Mesendoderm (in vitro differentiated cells): Measurements from ENCODE around the gene SORD.

ENCODE experiments used
- DNase-seq: peaks from one replicate; pipeline ENCODE4 v3.0.0; 2013
- H2AK5ac ChIP-seq: 2 replicates; pipeline ENCODE4 v1.6.1; 2013; ENCODE audit warnings: low read length, inconsistent platforms
- H2BK120ac ChIP-seq: 2 replicates; pipeline ENCODE4 v1.6.1; 2013; ENCODE audit warnings: low read depth, mild to moderate bottlenecking, low read length, moderate library complexity, mixed read lengths
- H2BK15ac ChIP-seq: replicated peaks from 2 replicates; pipeline ENCODE4 v1.6.1; 2013; ENCODE audit warnings: low read depth, mild to moderate bottlenecking, moderate library complexity
- H2BK5ac ChIP-seq: 2 replicates; pipeline ENCODE4 v1.6.1; 2013; ENCODE audit warnings: low read length, inconsistent platforms
- H3K18ac ChIP-seq: 2 replicates; pipeline ENCODE4 v1.6.1; 2013; ENCODE audit warnings: mild to moderate bottlenecking, low read length, mixed read lengths
- H3K23ac ChIP-seq: one replicate; pipeline ENCODE4 v1.6.1; 2013; ENCODE audit warnings: low read length
- H3K27ac ChIP-seq: 2 replicates; pipeline ENCODE4 v1.5.1; 2013; ENCODE audit warnings: low read depth, mild to moderate bottlenecking, inconsistent platforms, low read length, moderate library complexity
- H3K27me3 ChIP-seq: 2 replicates; pipeline ENCODE4 v1.6.1; 2013; ENCODE audit warnings: low read length, control low read depth, mild to moderate bottlenecking, inconsistent platforms; ENCODE audit not compliant: insufficient read depth, poor library complexity
- H3K36me3 ChIP-seq: 2 replicates; pipeline ENCODE4 v1.6.1; 2013; ENCODE audit warnings: low read length, inconsistent platforms; ENCODE audit not compliant: control insufficient read depth, insufficient read depth
- H3K4ac ChIP-seq: one replicate; pipeline ENCODE4 v1.6.1; 2013; ENCODE audit warnings: low read depth, mild to moderate bottlenecking, low read length, moderate library complexity
- H3K4me1 ChIP-seq: 2 replicates; pipeline ENCODE4 v1.6.1; 2013; ENCODE audit warnings: low read depth, low read length, inconsistent platforms; ENCODE audit not compliant: control insufficient read depth
- H3K4me2 ChIP-seq: 2 replicates; pipeline ENCODE4 v1.6.1; 2013; ENCODE audit warnings: low read length
- H3K4me3 ChIP-seq: 2 replicates; pipeline ENCODE4 v1.5.1; 2013; ENCODE audit warnings: mild to moderate bottlenecking, low read length
- H3K56ac ChIP-seq: one replicate; pipeline ENCODE4 v1.6.1; 2013; ENCODE audit warnings: low read length
- H3K79me1 ChIP-seq: 2 replicates; pipeline ENCODE4 v1.6.1; 2013; ENCODE audit warnings: low read length, inconsistent platforms
- H3K79me2 ChIP-seq: 2 replicates; pipeline ENCODE4 v1.6.1; 2013; ENCODE audit warnings: mild to moderate bottlenecking, low read length; ENCODE audit not compliant: control insufficient read depth, insufficient read depth
- H3K9ac ChIP-seq: 2 replicates; pipeline ENCODE4 v1.6.1; 2013; ENCODE audit warnings: low read length, inconsistent platforms
- H4K5ac ChIP-seq: one replicate; pipeline ENCODE4 v1.6.1; 2013; ENCODE audit warnings: low read length
- H4K8ac ChIP-seq: one replicate; pipeline ENCODE4 v1.6.1; 2013; ENCODE audit warnings: low read depth, mild to moderate bottlenecking, control low read depth, low read length, moderate library complexity
- WGBS: extraction: QIAGEN DNeasy Blood & Tissue Kit; methylation state at CpG from one replicate; pipeline ENCODE4 v1.1.7; 2013; ENCODE audit warnings: low lambda C conversion rate, missing lambda C conversion rate; ENCODE audit not compliant: insufficient coverage; ENCODE audit errors: extremely low coverage; 5-methylcytosine and 5-hydroxymethylcytosine counted together

SORD gene

GRCh38 chr15:45111390-45112142 is 88.6 kb downstream of the SORD start:
- no CpG with 5 or more reads among the region's 71 CpGs for WGBS
- no peak overlapping the region for H3K27ac ChIP-seq
- H3K56ac ChIP-seq: no peak overlapping the region
- H3K23ac ChIP-seq: no peak overlapping the region
- no peak overlapping the region for H3K4ac ChIP-seq
- H3K4me2 ChIP-seq: no peak overlapping the region
- H2BK15ac ChIP-seq: no peak overlapping the region
- no peak overlapping the region for H4K5ac ChIP-seq
- H2AK5ac ChIP-seq: no peak overlapping the region
- H2BK120ac ChIP-seq: no peak overlapping the region
- H2BK5ac ChIP-seq: no peak overlapping the region
- H3K18ac ChIP-seq: no peak overlapping the region
- H3K79me1 ChIP-seq: no peaks in the 10 kb centered on the region
- no peak overlapping the region for H4K8ac ChIP-seq
- no peaks in the 10 kb centered on the region for H3K4me1 ChIP-seq
- H3K4me3 ChIP-seq: no peak overlapping the region
- DNase-seq: no peak
- no peaks in the 10 kb centered on the region for H3K36me3 ChIP-seq
- H3K79me2 ChIP-seq: no peaks in the 10 kb centered on the region
- no peak overlapping the region for H3K9ac ChIP-seq
- H3K27me3 ChIP-seq: peaks cover 63% of the 10 kb centered on the region

GRCh38 chr15:45112143-45112590 is 89.2 kb downstream of the SORD start:
- Histone ChIP-seq H2BK120ac (no peak overlapping the region), H3K27ac (no peak overlapping the region), H3K36me3 (no peaks in the 10 kb centered on the region), H3K27me3 (peaks cover 69% of the 10 kb centered on the region), H3K4ac (no peak overlapping the region), H2BK15ac (no peak overlapping the region), H3K4me3 (no peak overlapping the region), H2AK5ac (no peak overlapping the region), H3K4me2 (peak overlapping the region; percentile 32), H4K5ac (no peak overlapping the region), H4K8ac (no peak overlapping the region), H3K18ac (no peak overlapping the region), H3K4me1 (no peaks in the 10 kb centered on the region), H3K79me1 (no peaks in the 10 kb centered on the region), H3K79me2 (no peaks in the 10 kb centered on the region), H3K23ac (no peak overlapping the region), H3K56ac (no peak overlapping the region), H2BK5ac (no peak overlapping the region), H3K9ac (no peak overlapping the region)
- no peak for DNase-seq
- no CpG with 5 or more reads among the region's 13 CpGs for WGBS

GRCh38 chr15:45112591-45113379 is 89.8 kb downstream of the SORD start:
- Histone ChIP-seq H3K56ac (peak overlapping the region; percentile 5), H4K5ac (no peak overlapping the region), H2AK5ac (no peak overlapping the region), H3K9ac (no peak overlapping the region), H3K4me3 (no peak overlapping the region), H3K18ac (no peak overlapping the region), H3K79me2 (no peaks in the 10 kb centered on the region), H3K4me1 (no peaks in the 10 kb centered on the region), H3K79me1 (no peaks in the 10 kb centered on the region), H3K23ac (no peak overlapping the region), H3K27me3 (peaks cover 75% of the 10 kb centered on the region), H4K8ac (no peak overlapping the region), H3K36me3 (no peaks in the 10 kb centered on the region), H2BK15ac (no peak overlapping the region), H2BK120ac (no peak overlapping the region), H3K27ac (no peak overlapping the region), H3K4ac (no peak overlapping the region), H2BK5ac (no peak overlapping the region), H3K4me2 (peak overlapping the region; percentile 32)
- DNase-seq: no peak
- WGBS: no CpG with 5 or more reads among the region's 58 CpGs

- no peak overlapping the region for H3K23ac ChIP-seq
- H2BK5ac ChIP-seq: no peak overlapping the region
- H3K4me2 ChIP-seq: no peak overlapping the region
- no peaks in the 10 kb centered on the region for H3K79me2 ChIP-seq
- no peaks in the 10 kb centered on the region for H3K36me3 ChIP-seq
- H3K4ac ChIP-seq: no peak overlapping the region
- H3K27me3 ChIP-seq: peaks cover 75% of the 10 kb centered on the region
- H4K8ac ChIP-seq: no peak overlapping the region
- no peak overlapping the region for H3K27ac ChIP-seq
- H2AK5ac ChIP-seq: no peak overlapping the region
- no peak overlapping the region for H2BK120ac ChIP-seq
- no peak overlapping the region for H3K4me3 ChIP-seq
- no peak overlapping the region for H2BK15ac ChIP-seq
- H3K18ac ChIP-seq: no peak overlapping the region
- WGBS: no CpG with 5 or more reads among the region's 14 CpGs
- H3K79me1 ChIP-seq: no peaks in the 10 kb centered on the region
- H3K9ac ChIP-seq: no peak overlapping the region
- no peak for DNase-seq
- H3K56ac ChIP-seq: no peak overlapping the region
- H3K4me1 ChIP-seq: no peaks in the 10 kb centered on the region
- H4K5ac ChIP-seq: no peak overlapping the region
Observed at GRCh38 chr15:45113380-45113990, 90.5 kb downstream of the SORD start.

GRCh38 chr15:45114076-45114750 is 91.2 kb downstream of the SORD start, which contains the start of the genes DUOX2 and DUOXA2:
DUOX2 (minus strand) TSS chr15:45114172; CDS start chr15:45113411, 761 bp downstream.
DUOXA2 (plus strand) TSS chr15:45114326; CDS start chr15:45114606, 280 bp downstream.
- Histone ChIP-seq H3K4me2 (no peak within 1 kb of the TSS), H2AK5ac (no peak within 1 kb of the TSS), H2BK120ac (no peak within 1 kb of the TSS), H4K8ac (no peak within 1 kb of the TSS), H3K4ac (no peak within 1 kb of the TSS), H3K27me3 (peaks cover 75% of the 10 kb centered on the region), H3K56ac (no peak within 1 kb of the TSS), H3K18ac (no peak within 1 kb of the TSS), H2BK15ac (no peak within 1 kb of the TSS), H3K4me3 (no peak within 1 kb of the TSS), H3K36me3 (no peaks in the 10 kb centered on the region), H3K9ac (no peak within 1 kb of the TSS), H3K27ac (no peak within 1 kb of the TSS), H2BK5ac (no peak within 1 kb of the TSS), H4K5ac (no peak within 1 kb of the TSS), H3K79me1 (no peaks in the 10 kb centered on the region), H3K79me2 (no peaks in the 10 kb centered on the region), H3K23ac (no peak within 1 kb of the TSS), H3K4me1 (no peaks in the 10 kb centered on the region)
- no peak for DNase-seq
- no CpG with 5 or more reads among the region's 42 CpGs for WGBS
